RPMI8226 (cell line): ENCODE results near the gene LCP2.
A peak's percentile ranks its signal among the peaks of the same experiment; 100 is the strongest.

Experiments used
- DNase-seq: peaks from one replicate; pipeline ENCODE4 v3.0.0-alpha.2; 2015

LCP2 gene

GRCh38 chr5:170297589-170298462, at the start of gene LCP2:
Gene LCP2, minus strand, starts transcription at chr5:170297777. Its CDS starts 166 bp downstream, at chr5:170297611.
- peak; percentile 45 for DNase-seq

DNA sequence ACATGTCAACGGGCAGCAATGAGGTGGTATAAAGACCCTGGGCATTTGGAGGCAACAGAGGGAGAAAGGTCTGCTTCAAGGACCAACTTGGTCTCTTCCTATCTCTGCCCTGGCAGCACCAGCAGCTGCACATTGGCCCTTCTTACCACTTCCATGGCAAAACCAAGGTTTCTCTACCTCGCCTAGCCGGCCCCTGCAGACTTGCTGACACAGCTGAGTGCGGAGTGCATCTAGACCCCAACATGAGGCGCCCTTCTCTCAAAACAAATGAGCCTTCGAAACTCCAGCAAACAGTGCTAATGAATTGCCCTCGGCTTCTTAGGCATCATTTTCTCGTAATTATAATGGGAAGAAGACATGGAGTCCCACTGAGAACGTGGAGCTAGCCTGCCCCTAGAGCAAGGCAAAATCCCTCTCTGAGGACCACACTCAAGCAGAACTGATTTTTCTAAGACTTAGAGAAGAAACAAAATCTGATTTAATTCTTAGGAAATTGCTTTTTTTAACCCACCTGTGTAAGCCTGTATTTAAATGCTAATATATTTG, 49.5 kb upstream of the LCP2 start:
- peak; percentile 28 for DNase-seq

DNA sequence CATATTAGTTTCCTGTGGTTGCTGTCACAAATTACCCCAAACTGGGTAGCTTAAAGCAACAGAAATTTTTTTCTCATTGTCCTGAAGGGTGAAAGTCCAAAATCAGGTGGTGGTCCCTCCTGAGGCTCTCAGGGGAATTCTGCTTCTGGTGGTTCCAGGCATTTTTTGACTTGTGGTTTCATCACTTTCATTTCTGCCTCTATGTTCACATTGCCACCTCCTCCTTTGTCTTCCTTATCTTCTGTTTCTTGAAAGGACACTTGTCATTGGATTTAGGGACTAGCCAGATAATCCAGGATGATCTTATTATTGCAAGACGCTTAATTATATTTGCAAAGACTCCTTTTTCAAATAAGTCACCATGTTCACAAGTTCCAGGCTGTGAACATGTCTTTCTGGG, 48.4 kb upstream of the LCP2 start:
- no peak for DNase-seq

DNA sequence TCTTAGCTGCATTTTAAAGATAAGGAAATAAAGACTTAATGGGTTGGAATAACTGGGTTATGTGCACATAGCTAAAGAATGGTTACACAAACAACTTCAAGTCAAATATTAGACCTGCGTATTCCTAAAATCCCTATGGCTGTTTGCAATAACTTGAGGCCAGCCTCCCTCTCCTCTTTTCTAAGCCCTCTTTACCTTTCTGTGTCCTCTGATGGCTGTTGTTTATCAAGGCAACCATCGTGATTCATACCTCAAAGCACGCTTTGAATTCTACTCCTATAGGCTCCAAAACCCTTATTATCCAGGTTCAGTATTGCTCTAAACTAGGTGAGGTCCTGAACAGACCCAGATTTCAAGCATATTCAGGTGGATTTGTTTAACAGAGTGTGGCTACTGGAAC, 45.6 kb upstream of the LCP2 start:
- DNase-seq, result no peak

GRCh38 chr5:170342153-170342725, 44.7 kb upstream of the LCP2 start:
- DNase-seq, result no peak

GRCh38 chr5:170341545-170341944, 44.0 kb upstream of the LCP2 start:
- no peak for DNase-seq

GRCh38 chr5:170339780-170340167, 42.2 kb upstream of the LCP2 start:
- DNase-seq, result no peak

GRCh38 chr5:170338933-170339779, 41.6 kb upstream of the LCP2 start:
- DNase-seq, result peak; percentile 78

DNA sequence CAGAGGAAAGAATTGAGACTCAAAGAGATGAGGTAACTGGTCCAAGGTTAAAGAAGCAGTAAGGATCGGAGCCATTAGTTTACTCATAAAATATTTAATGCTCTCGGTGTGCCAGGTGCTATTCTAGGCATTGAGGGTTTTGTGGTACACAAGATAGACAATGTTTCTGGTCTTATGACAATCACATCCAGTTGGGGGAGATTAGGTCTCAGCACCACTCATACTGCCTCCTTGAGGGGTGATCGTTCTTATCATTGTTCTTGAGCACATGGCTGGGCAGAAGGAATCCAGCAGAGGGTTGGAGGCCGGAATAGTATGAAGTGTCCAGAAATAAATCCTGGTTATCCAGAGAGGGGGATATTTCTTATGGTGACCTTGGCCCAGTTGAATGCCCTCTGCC, 40.7 kb upstream of the LCP2 start:
- no peak for DNase-seq

GRCh38 chr5:170337045-170337733, 39.6 kb upstream of the LCP2 start:
- no peak for DNase-seq

- no peak for DNase-seq
These were observed 38.5 kb upstream of the LCP2 start for GRCh38 chr5:170336065-170336464.

GRCh38 chr5:170334626-170335025, 37.0 kb upstream of the LCP2 start:
- no peak for DNase-seq

DNA sequence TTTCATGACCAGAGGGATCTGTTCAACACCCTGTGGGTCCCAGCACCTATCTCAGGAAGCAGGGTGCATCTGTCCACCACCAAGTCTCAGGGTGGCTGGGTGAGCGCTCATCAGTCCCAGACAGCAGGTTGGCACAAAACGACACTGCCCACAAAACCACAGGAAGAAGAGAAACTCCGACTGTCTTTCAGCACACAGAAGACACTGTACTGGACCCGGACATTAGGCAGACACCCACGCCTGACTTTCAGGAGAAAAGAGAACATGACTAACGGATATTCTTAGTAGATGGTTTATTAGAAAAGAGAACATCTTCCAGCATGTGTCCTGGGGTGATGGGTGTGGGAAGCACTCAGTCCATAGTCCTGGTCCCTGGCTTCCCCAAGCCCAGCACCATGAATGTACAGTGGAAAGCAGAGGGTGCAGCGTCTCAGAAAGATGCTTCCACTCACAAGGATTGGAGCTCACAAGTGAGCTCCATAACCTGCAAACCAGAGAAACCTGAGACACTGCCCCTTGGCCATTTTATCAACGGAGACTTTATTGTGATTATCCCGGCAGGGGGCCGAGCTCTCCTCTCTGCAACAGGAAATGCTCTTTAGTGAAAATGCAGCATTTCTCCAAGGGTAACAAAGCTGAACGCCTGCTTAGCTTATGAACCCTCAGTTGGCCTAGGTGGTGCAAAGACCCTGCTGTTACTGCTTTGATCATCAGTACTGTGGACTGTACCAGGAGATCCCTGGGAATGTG, 35.8 kb upstream of the LCP2 start:
- DNase-seq, result peak; percentile 60

DNA sequence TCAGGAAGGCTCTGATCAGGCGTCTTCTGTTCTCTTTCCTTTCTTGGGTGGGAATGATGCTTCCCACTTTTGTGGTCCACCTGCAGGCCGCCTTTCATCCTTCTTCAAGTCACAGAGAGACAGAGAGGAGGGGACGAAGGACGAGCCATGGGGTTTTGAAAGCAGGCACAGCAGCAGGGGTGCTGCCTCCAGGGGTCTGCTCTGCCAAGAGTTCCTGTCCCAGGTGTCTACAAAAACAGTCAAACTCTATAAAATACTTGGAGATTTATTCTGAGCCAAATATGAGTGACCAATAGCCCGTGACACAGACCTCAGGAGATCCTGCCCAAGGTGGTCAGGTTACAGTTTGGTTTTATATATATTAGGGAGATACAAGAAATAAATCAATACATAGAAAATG, 34.5 kb upstream of the LCP2 start:
- no peak for DNase-seq

DNA sequence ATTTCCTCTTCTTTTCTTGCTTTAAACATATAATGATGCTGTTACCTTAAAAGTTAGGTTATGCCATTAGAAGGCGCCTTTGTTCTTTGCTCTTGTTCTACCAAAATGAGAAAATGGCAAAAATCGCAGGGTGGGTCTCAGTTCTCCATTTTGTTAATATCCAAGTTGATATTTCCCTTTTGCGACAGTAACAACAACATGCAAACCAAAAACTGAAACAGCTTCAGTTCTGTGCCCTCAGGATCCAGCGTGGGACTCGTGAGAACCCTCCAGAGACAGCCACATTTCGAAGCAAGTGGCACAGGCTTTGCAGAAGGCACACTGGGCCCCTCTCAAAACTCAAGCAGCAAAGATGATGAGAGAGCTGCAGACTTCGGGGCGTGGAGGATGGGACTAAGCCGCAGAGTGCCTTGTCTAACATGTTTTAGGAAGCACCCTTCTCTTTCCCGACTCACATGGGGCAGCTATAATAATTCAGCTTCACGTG, 33.0 kb upstream of the LCP2 start:
- no peak for DNase-seq

DNA sequence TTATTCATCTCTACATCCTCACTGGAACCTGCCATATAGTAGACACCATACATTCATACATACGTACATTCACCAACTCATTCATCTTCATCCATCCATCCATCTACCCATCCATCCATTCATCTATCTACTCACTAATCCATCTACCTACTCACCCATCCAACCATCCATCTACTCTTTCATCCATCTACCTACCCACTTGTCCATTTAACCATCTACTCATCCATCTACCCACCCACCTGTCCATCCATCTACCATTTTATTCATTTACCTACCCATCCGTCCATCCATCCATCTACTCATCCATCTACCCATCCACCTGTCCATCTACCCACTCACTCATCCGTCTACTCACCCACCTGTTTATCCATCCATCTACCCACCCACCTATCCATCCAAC, 31.9 kb upstream of the LCP2 start:
- DNase-seq, result no peak

GRCh38 chr5:170327829-170328228, 30.3 kb upstream of the LCP2 start:
- DNase-seq, result no peak

GRCh38 chr5:170327168-170327567, 29.6 kb upstream of the LCP2 start:
- DNase-seq, result no peak

- no peak for DNase-seq
These were observed 21.7 kb upstream of the LCP2 start for GRCh38 chr5:170319301-170319700.

DNA sequence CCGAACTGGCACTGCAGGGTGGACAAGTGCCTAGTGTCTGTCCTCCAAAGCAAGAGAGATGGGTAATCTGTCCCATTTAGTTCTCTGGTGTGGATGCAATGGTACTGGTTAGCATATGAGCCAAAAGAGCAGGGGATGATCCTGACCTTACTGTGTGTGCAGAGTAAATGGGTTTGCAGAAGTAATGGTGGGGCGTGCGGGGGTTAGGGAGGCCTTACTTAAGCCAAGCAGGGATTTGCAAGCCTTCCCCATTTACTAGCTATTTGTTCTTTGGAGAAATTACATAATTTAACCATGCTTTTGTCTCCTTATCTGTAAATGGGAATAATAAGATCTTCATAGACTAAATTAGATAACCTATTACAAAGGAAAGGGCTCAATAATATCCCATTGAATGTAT, 19.9 kb upstream of the LCP2 start:
- no peak for DNase-seq

GRCh38 chr5:170316937-170317336, 19.4 kb upstream of the LCP2 start:
- no peak for DNase-seq

DNA sequence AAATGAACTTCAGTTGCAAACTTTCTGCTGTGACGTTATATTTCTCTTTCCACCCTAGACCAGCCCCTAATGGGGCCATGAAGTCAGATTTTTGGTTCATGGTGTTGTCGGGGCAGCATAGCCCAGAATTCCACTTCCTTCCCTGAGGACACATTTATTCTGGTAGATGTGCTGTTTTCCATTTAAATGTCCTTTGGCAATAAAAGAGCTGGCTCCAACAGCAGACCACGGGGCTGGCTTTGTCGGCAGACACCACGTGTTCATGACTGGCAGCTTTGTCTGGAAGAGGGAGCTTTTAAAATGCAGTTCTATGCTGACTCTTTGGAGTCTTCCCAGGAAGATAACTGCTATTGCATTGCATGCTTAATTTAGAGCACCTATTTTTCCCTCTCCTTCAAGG, 17.6 kb upstream of the LCP2 start:
- no peak for DNase-seq
